OCI-LY3 (cell line): Measurements from ENCODE around the gene DNMBP.

ENCODE experiments used
- CTCF ChIP-seq: fragments of 200-600, 300-600 bp; sonication (generic); IDR thresholded peaks from 2 replicates; pipeline ENCODE4 v1.5.1; 2014; ENCODE audit warnings: antibody characterized with exemption, low read length, low read depth
- EZH2phosphoT487 ChIP-seq: fragments of 200-600 bp; shearing (Covaris generic); IDR thresholded peaks from 2 replicates; pipeline ENCODE4 v1.6.1; 2018; ENCODE audit warnings: antibody characterized with exemption, mixed run types, low read depth

- TF ChIP-seq EZH2phosphoT487 (no peak), CTCF (no peak)
Observed at GRCh38 chr10:99976886-99977665, 32.7 kb downstream of the DNMBP start.
